ENCODE results near the gene KRTAP10-3. TPM values are rescaled to one million over a fixed set of nuclear protein-coding genes. Genes with fewer than 3 reads are reported as not detected.

Gene KRTAP10-3
- total and polyA plus RNA-seq, 9 of the 15 experiments (the other 6 are each of a cell fraction or from before 2014, with no cell fraction given): not detected

GRCh38 chr21:44512496-44513388 lies 45.9 kb downstream of the KRTAP10-3 start (continued):
- TF ChIP-seq, protein P1, sequence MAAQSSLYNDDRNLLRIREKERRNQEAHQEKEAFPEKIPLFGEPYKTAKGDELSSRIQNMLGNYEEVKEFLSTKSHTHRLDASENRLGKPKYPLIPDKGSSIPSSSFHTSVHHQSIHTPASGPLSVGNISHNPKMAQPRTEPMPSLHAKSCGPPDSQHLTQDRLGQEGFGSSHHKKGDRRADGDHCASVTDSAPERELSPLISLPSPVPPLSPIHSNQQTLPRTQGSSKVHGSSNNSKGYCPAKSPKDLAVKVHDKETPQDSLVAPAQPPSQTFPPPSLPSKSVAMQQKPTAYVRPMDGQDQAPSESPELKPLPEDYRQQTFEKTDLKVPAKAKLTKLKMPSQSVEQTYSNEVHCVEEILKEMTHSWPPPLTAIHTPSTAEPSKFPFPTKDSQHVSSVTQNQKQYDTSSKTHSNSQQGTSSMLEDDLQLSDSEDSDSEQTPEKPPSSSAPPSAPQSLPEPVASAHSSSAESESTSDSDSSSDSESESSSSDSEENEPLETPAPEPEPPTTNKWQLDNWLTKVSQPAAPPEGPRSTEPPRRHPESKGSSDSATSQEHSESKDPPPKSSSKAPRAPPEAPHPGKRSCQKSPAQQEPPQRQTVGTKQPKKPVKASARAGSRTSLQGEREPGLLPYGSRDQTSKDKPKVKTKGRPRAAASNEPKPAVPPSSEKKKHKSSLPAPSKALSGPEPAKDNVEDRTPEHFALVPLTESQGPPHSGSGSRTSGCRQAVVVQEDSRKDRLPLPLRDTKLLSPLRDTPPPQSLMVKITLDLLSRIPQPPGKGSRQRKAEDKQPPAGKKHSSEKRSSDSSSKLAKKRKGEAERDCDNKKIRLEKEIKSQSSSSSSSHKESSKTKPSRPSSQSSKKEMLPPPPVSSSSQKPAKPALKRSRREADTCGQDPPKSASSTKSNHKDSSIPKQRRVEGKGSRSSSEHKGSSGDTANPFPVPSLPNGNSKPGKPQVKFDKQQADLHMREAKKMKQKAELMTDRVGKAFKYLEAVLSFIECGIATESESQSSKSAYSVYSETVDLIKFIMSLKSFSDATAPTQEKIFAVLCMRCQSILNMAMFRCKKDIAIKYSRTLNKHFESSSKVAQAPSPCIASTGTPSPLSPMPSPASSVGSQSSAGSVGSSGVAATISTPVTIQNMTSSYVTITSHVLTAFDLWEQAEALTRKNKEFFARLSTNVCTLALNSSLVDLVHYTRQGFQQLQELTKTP (IDR thresholded peaks at IDR 0.05; ENCODE audit: low read depth in 1 of 2, partially characterized antibody in 2 of 2): no peak
- TF ChIP-seq MCM2 (IDR thresholded peaks at IDR 0.05; ENCODE audit: low read depth): no peak

DNA sequence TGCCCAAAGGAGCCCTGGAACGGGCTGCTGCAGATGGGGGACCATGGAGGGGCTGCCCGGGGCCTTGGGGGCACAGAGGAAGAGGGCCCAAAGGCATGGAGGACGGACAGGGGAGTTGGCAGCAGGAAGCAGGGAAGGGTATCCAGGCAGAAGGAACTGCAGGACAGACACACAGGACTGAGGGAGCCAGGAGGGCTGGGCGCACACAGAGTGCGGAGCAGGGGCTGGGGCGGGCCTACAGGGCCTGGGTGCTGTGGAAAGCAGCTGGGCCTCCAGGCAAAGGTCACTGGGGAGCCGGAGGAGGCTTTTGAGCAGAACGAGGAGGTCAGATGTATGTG lies 46.7 kb downstream of the KRTAP10-3 start:
- intact Hi-C loops (cut with micrococcal nuclease) (loop anchor here (2.0 to 10.0 kb wide), 2 partner anchors 281 to 413 kb away; partner anchors contain the start of gene ITGB2), in situ Hi-C loops (cut with MboI) (no loop called here)
- ChIA-PET POLR2A (interaction anchor here (1.1 kb wide), 1 partner anchor 11 kb away, joined by 3 read pairs; no protein-coding TSS in a partner anchor), CTCF (ENCODE audit: low intra/inter-chr PET ratio) (no interaction called here)
- Histone ChIP-seq H3K4me1 (replicated peaks in 1 of 2; ENCODE audit: control insufficient read depth in 2 of 2, insufficient read depth in 2 of 2, low read length in 2 of 2) (peaks cover 0 to 24% of the 10 kb centered on the region in 2 experiments; a peak in 2 of 5 replicates), H2AFZ (ENCODE audit: low read depth, low read length) (no peak overlapping the region), H3K27ac (ENCODE audit: extremely low read depth, low read depth, low read length) (no peak overlapping the region), H3K27me3 (ENCODE audit: control insufficient read depth in 2 of 2, insufficient read depth in 2 of 2, low read length in 2 of 2) (peaks cover 20 to 49% of the 10 kb centered on the region in 2 experiments), H3K36me3 (ENCODE audit: control insufficient read depth, insufficient read depth, low read length) (no peaks in the 10 kb centered on the region), H3K79me2 (ENCODE audit: control insufficient read depth, insufficient read depth, low read length) (no peaks in the 10 kb centered on the region), H4K20me1 (replicated peaks; ENCODE audit: control insufficient read depth, insufficient read depth, low read length) (peaks cover 15% of the 10 kb centered on the region), H3K9me3 (replicated peaks; ENCODE audit: control insufficient read depth, insufficient read depth, low read depth, low read length) (no peaks in the 10 kb centered on the region), H3K9ac (ENCODE audit: insufficient read depth in 1 of 2, low read depth in 2 of 2, low read length in 2 of 2) (no peak overlapping the region), H3K4me3 (no peak overlapping the region), H3K9me1 (ENCODE audit: control insufficient read depth, insufficient read depth, low read length) (no peaks in the 10 kb centered on the region), H3K4me2 (ENCODE audit: insufficient read depth, low read length) (no peak overlapping the region)
- no peak for TF ChIP-seq LEF1 (IDR thresholded peaks at IDR 0.05)
- WGBS (ENCODE audit: insufficient coverage, low coverage, missing lambda C conversion rate): 7% methylated on average over 8 of the region's 8 CpGs
- BruUV-seq (replicated peaks): no TSS peak
- DNase-seq (ENCODE audit: extremely low read depth in 1 of 4, low spot score in 3 of 4): no peak
- FAIRE-seq: no peak
- no peak for ATAC-seq
